Hematopoietic multipotent progenitor cell (in vitro differentiated cells): ENCODE data around the gene KLF1. TPM values are rescaled to one million over a fixed set of nuclear protein-coding genes. Genes with fewer than 3 reads are reported as not detected.
A peak's percentile ranks its signal among the peaks of the same experiment; 100 is the strongest.
"Not testable (repeated sequence)": the region's sequence is repeated elsewhere in the genome, so short reads cannot be mapped to it uniquely, and the experiment has no call there.

Source experiments
- DNase-seq, 3 donors: peaks; one replicate each; pipeline ENCODE4 v3.0.0-alpha.2; 2011 to 2015; ENCODE audit warnings: low read depth in 2 of 3, low spot score in 2 of 3
- total RNA-seq: library from RNA; depleted of rRNA; stranded (reverse); fragments of >200 nt; gene quantifications from one replicate; pipeline ENCODE4 v1.2.3, GENCODE V29; 2012

KLF1 gene
- 71.4 TPM for total RNA-seq

GRCh38 chr19:12886969-12887747, at the start of gene KLF1:
KLF1 (minus strand) TSS chr19:12887201; CDS start chr19:12887140, 61 bp downstream.
- peak in 1 of 3 donors; percentile 25 for DNase-seq

- DNase-seq, result no peak
Observed at GRCh38 chr19:12936582-12936981, 49.6 kb upstream of the KLF1 start.

GRCh38 chr19:12935071-12935470, 48.1 kb upstream of the KLF1 start:
- DNase-seq, result no peak

GRCh38 chr19:12933287-12934072, 46.5 kb upstream of the KLF1 start, which contains the start of gene FARSA:
FARSA (minus strand) TSS chr19:12933711; CDS start chr19:12933696, 15 bp downstream.
- DNase-seq, result peak; percentile 72 to 91 (median 89)

- no peak for DNase-seq
Observed at GRCh38 chr19:12932392-12933286, 45.6 kb upstream of the KLF1 start.

- DNase-seq, result no peak
Observed at GRCh38 chr19:12930002-12930645, 43.1 kb upstream of the KLF1 start.

- no peak for DNase-seq
Observed at GRCh38 chr19:12924621-12925310, 37.8 kb upstream of the KLF1 start.

GRCh38 chr19:12922959-12923358, 36.0 kb upstream of the KLF1 start:
- no peak for DNase-seq

- DNase-seq, result no peak
Observed at GRCh38 chr19:12921047-12921446, 34.0 kb upstream of the KLF1 start.

- no peak for DNase-seq
Observed at GRCh38 chr19:12918253-12918652, 31.3 kb upstream of the KLF1 start.

GRCh38 chr19:12915860-12916259, 28.9 kb upstream of the KLF1 start:
- not testable (repeated sequence) for DNase-seq

GRCh38 chr19:12913851-12914690, 27.1 kb upstream of the KLF1 start:
- peak in 2 of 3 donors; percentile 63 to 88 for DNase-seq

GRCh38 chr19:12913011-12913561, 26.1 kb upstream of the KLF1 start:
- DNase-seq, result peak in 1 of 3 donors; percentile 32

- no peak for DNase-seq
Observed at GRCh38 chr19:12912571-12912970, 25.6 kb upstream of the KLF1 start.

GRCh38 chr19:12907166-12907565, 20.2 kb upstream of the KLF1 start:
- no peak for DNase-seq

GRCh38 chr19:12899891-12900518, 13.0 kb upstream of the KLF1 start:
- no peak for DNase-seq

GRCh38 chr19:12896460-12896859, 9.5 kb upstream of the KLF1 start:
- DNase-seq, result no peak

- DNase-seq, result no peak
Observed at GRCh38 chr19:12893582-12893981, 6.6 kb upstream of the KLF1 start.
